Astrocyte (in vitro differentiated cells and primary cell): Measurements from ENCODE around the gene SSTR5. TPM values are rescaled to one million over a fixed set of nuclear protein-coding genes. Genes with fewer than 3 reads are reported as not detected.

Experiments used
- DNase-seq: peaks from one replicate; pipeline ENCODE4 v3.0.0-alpha.2; 2010; ENCODE audit warnings: low read depth
- FAIRE-seq: peaks from 2 replicates; lab custom pipeline; 2011; peaks lifted over from hg19 to GRCh38; lab: Jason Lieb, UNC
- H2AFZ ChIP-seq: 2 replicates; pipeline ENCODE4 v1.6.0; 2012; ENCODE audit warnings: low read depth, low read length, inconsistent platforms
- H3K27ac ChIP-seq: 2 replicates; pipeline ENCODE4 v1.5.1; 2011; ENCODE audit warnings: low read depth, low read length, inconsistent platforms
- H3K27me3 ChIP-seq: 2 replicates; pipeline ENCODE4 v1.6.0; 2011; ENCODE audit warnings: low read length, inconsistent platforms; ENCODE audit not compliant: insufficient read depth
- H3K36me3 ChIP-seq: 2 replicates; pipeline ENCODE4 v1.5.1; 2011; ENCODE audit warnings: low read length, inconsistent platforms; ENCODE audit not compliant: insufficient read depth
- H3K4me1 ChIP-seq: 2 replicates; pipeline ENCODE4 v1.5.1; 2011; ENCODE audit warnings: low read length, inconsistent platforms; ENCODE audit not compliant: insufficient read depth
- H3K4me2 ChIP-seq: 2 replicates; pipeline ENCODE4 v1.6.0; 2012; ENCODE audit warnings: low read length, inconsistent platforms
- H3K4me3 ChIP-seq: 2 replicates; pipeline ENCODE4 v1.5.1; 2011; ENCODE audit warnings: low read depth, mild to moderate bottlenecking, low read length, inconsistent platforms; ENCODE audit not compliant: insufficient read depth
- H3K79me2 ChIP-seq: 2 replicates; pipeline ENCODE4 v1.6.0; 2012; ENCODE audit warnings: mild to moderate bottlenecking, low read length, inconsistent platforms; ENCODE audit not compliant: insufficient read depth
- H3K9ac ChIP-seq: 2 replicates; pipeline ENCODE4 v1.6.0; 2012; ENCODE audit warnings: mild to moderate bottlenecking, low read length, inconsistent platforms
- H3K9me3 ChIP-seq: 2 replicates; pipeline ENCODE4 v1.5.1; 2012; ENCODE audit warnings: low read depth, mild to moderate bottlenecking, low read length, inconsistent platforms; ENCODE audit not compliant: insufficient read depth
- H4K20me1 ChIP-seq: 2 replicates; pipeline ENCODE4 v1.6.0; 2012; ENCODE audit warnings: low read length, inconsistent platforms; ENCODE audit not compliant: insufficient read depth
- H3K27ac Mint-ChIP-seq: one replicate; pipeline ENCODE4 v1.8.0; 2021; ENCODE audit warnings: mild to moderate bottlenecking, mixed read lengths; ENCODE audit not compliant: unreplicated experiment
- H3K27me3 Mint-ChIP-seq: one replicate; pipeline ENCODE4 v1.8.0; 2021; ENCODE audit warnings: low read depth, mixed read lengths; ENCODE audit not compliant: unreplicated experiment
- H3K36me3 Mint-ChIP-seq: one replicate; pipeline ENCODE4 v1.8.0; 2021; ENCODE audit warnings: low read depth, mixed read lengths; ENCODE audit not compliant: unreplicated experiment
- H3K4me1 Mint-ChIP-seq: one replicate; pipeline ENCODE4 v1.8.0; 2021; ENCODE audit warnings: low read depth, mixed read lengths; ENCODE audit not compliant: unreplicated experiment
- H3K4me3 Mint-ChIP-seq: one replicate; pipeline ENCODE4 v1.8.0; 2021; ENCODE audit warnings: mild to moderate bottlenecking, moderate library complexity, mixed read lengths; ENCODE audit not compliant: unreplicated experiment
- H3K9me3 Mint-ChIP-seq: one replicate; pipeline ENCODE4 v1.8.0; 2021; ENCODE audit warnings: mild to moderate bottlenecking, mixed read lengths; ENCODE audit not compliant: unreplicated experiment
- CTCF ChIP-seq: IDR thresholded peaks from 2 replicates; pipeline ENCODE4 v1.5.1; 2011; ENCODE audit warnings: low read depth, mild to moderate bottlenecking, inconsistent platforms, low read length, moderate library complexity; ENCODE audit not compliant: insufficient read depth
- EZH2 ChIP-seq: IDR thresholded peaks from 2 replicates; pipeline ENCODE4 v1.6.1; 2012; ENCODE audit warnings: mild to moderate bottlenecking, low read length, inconsistent platforms; ENCODE audit not compliant: insufficient read depth
- total RNA-seq: library from RNA; stranded (reverse); gene quantifications from 2 replicates; pipeline ENCODE4 v1.2.1, GENCODE V29; 2021

SSTR5 gene
- total RNA-seq, 1 donor from 2014 or later: not detected

- DNase-seq (no peak), FAIRE-seq (no peak)
- Mint-ChIP-seq H3K27ac (no peak overlapping the region), H3K36me3 (no peaks in the 10 kb centered on the region), H3K4me3 (no peak overlapping the region), H3K4me1 (no peaks in the 10 kb centered on the region), H3K9me3 (no peaks in the 10 kb centered on the region), H3K27me3 (peaks cover 33% of the 10 kb centered on the region)
- no peaks in the 10 kb centered on the region for H4K20me1 ChIP-seq
- peaks cover 25% of the 10 kb centered on the region for H3K27me3 ChIP-seq
- peaks cover 3% of the 10 kb centered on the region for H3K9me3 ChIP-seq
- TF ChIP-seq EZH2: no peak
- TF ChIP-seq CTCF: no peak
- no peak overlapping the region for H3K4me3 ChIP-seq
- no peak overlapping the region for H3K4me2 ChIP-seq
- no peak overlapping the region for H3K9ac ChIP-seq
- no peaks in the 10 kb centered on the region for H3K79me2 ChIP-seq
- H3K36me3 ChIP-seq: no peaks in the 10 kb centered on the region
- H3K4me1 ChIP-seq: no peaks in the 10 kb centered on the region
- no peak overlapping the region for H3K27ac ChIP-seq
- no peak overlapping the region for H2AFZ ChIP-seq
Measured at GRCh38 chr16:1028056-1028455, 44.5 kb upstream of the SSTR5 start.

DNA sequence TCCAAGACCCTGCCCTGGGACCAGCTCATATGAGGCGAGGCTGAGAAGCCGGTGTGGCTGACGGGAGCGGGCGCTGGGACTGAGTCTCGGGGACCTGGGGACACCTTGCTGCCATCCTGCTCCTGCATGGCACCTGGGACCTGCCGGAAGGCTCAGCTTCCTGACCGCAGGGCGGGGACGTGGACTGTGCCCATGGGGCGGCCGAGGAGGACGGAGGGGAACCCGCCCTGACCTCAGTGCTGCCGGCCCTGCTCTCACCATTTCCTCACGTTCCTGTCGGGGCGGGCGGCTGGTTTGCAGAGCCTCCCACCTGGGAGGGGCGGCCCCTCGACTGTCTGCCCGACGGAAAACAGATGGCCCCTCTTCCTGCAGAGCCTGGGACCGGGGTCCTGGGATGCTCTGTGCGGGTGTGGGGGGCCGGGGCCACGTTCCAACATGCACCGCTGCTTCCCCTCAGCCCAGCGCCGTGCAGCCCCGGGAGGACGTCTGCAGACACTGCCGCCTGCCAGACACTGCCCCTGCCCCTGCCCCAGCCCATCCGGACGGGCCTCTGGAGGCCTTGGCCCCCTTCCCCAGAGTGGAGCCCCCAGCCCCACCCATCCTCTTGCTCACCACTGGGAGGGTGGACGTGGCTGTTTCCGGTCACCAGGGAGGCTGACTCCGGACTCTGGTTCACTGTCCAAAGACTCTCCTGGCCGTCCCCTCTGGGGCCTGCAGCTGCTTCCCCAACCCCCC is 43.9 kb upstream of the SSTR5 start:
- H3K27ac Mint-ChIP-seq: no peak overlapping the region
- peaks cover 9% of the 10 kb centered on the region for H3K9me3 ChIP-seq
- no peaks in the 10 kb centered on the region for H3K9me3 Mint-ChIP-seq
- H3K27me3 ChIP-seq: peaks cover 25% of the 10 kb centered on the region
- no peak overlapping the region for H3K4me3 ChIP-seq
- H3K4me2 ChIP-seq: no peak overlapping the region
- H4K20me1 ChIP-seq: no peaks in the 10 kb centered on the region
- no peaks in the 10 kb centered on the region for H3K36me3 Mint-ChIP-seq
- H3K27me3 Mint-ChIP-seq: peaks cover 29% of the 10 kb centered on the region
- DNase-seq: no peak
- H2AFZ ChIP-seq: no peak overlapping the region
- H3K4me3 Mint-ChIP-seq: no peak overlapping the region
- H3K36me3 ChIP-seq: no peaks in the 10 kb centered on the region
- TF ChIP-seq EZH2 (no peak), CTCF (no peak)
- no peaks in the 10 kb centered on the region for H3K4me1 Mint-ChIP-seq
- no peak for FAIRE-seq
- H3K79me2 ChIP-seq: no peaks in the 10 kb centered on the region
- H3K9ac ChIP-seq: no peak overlapping the region
- no peak overlapping the region for H3K27ac ChIP-seq
- no peaks in the 10 kb centered on the region for H3K4me1 ChIP-seq

GRCh38 chr16:1029259-1029545 is 43.3 kb upstream of the SSTR5 start:
- H3K4me2 ChIP-seq: no peak overlapping the region
- H2AFZ ChIP-seq: no peak overlapping the region
- Mint-ChIP-seq H3K36me3 (no peaks in the 10 kb centered on the region), H3K27ac (no peak overlapping the region), H3K27me3 (peaks cover 29% of the 10 kb centered on the region), H3K4me1 (no peaks in the 10 kb centered on the region), H3K4me3 (no peak overlapping the region), H3K9me3 (no peaks in the 10 kb centered on the region)
- FAIRE-seq: no peak
- H3K27me3 ChIP-seq: peaks cover 25% of the 10 kb centered on the region
- H3K4me1 ChIP-seq: no peaks in the 10 kb centered on the region
- H3K27ac ChIP-seq: no peak overlapping the region
- TF ChIP-seq CTCF (no peak), EZH2 (no peak)
- no peak for DNase-seq
- no peaks in the 10 kb centered on the region for H3K36me3 ChIP-seq
- H3K4me3 ChIP-seq: no peak overlapping the region
- no peaks in the 10 kb centered on the region for H4K20me1 ChIP-seq
- no peak overlapping the region for H3K9ac ChIP-seq
- peaks cover 9% of the 10 kb centered on the region for H3K9me3 ChIP-seq
- H3K79me2 ChIP-seq: no peaks in the 10 kb centered on the region
